AG10803 (cell line): ENCODE measurements around the gene LRRN1.

Experiments
- DNase-seq: peaks from one replicate; pipeline ENCODE4 v3.0.0; 2010; ENCODE audit warnings: low read depth
- H3K4me3 ChIP-seq: 2 replicates; pipeline ENCODE4 v1.5.1; 2011; ENCODE audit warnings: mild to moderate bottlenecking, low read length, control low read depth
- TF ChIP-seq, protein P1 (sequence below): conservative IDR thresholded peaks from 2 replicates; pipeline ENCODE4 v1.5.1; 2011; ENCODE audit warnings: mild to moderate bottlenecking, low read length, control low read depth, inconsistent platforms

The LRRN1 gene

GRCh38 chr3:3806092-3806491 is 6.9 kb downstream of the LRRN1 start:
- DNase-seq = no peak
- TF ChIP-seq, protein P1, sequence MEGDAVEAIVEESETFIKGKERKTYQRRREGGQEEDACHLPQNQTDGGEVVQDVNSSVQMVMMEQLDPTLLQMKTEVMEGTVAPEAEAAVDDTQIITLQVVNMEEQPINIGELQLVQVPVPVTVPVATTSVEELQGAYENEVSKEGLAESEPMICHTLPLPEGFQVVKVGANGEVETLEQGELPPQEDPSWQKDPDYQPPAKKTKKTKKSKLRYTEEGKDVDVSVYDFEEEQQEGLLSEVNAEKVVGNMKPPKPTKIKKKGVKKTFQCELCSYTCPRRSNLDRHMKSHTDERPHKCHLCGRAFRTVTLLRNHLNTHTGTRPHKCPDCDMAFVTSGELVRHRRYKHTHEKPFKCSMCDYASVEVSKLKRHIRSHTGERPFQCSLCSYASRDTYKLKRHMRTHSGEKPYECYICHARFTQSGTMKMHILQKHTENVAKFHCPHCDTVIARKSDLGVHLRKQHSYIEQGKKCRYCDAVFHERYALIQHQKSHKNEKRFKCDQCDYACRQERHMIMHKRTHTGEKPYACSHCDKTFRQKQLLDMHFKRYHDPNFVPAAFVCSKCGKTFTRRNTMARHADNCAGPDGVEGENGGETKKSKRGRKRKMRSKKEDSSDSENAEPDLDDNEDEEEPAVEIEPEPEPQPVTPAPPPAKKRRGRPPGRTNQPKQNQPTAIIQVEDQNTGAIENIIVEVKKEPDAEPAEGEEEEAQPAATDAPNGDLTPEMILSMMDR = no peak
- no peak overlapping the region for H3K4me3 ChIP-seq

- no peak overlapping the region for H3K4me3 ChIP-seq
- TF ChIP-seq, protein P1 = no peak
- DNase-seq = no peak
Measured at GRCh38 chr3:3806856-3807255, 7.6 kb downstream of the LRRN1 start.

GRCh38 chr3:3813013-3813412 is 13.8 kb downstream of the LRRN1 start:
- TF ChIP-seq, protein P1 = no peak

DNA sequence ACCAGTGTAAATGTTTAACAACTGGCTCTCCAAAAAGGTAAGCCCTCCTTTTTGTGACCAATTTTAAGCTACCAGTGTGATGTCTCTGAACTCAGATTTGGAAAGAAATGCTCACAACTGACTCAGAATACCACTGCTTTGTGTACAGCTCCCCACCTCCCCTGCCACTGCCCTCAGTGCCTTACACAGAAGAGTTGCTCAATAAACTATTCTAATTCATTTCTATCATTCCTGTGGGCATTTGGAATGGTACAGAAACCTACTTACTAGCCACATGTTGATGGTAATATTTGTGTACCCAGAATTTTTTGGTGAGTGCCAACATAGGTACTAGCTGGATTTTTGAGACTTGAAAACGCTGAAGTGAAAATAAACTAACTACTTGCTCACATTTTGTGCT is 16.0 kb downstream of the LRRN1 start:
- DNase-seq = no peak
- TF ChIP-seq, protein P1 = no peak
- no peak overlapping the region for H3K4me3 ChIP-seq

More at GRCh38 chr3:3813013-3813412, 13.8 kb downstream of the LRRN1 start:
- H3K4me3 ChIP-seq = no peak overlapping the region
- DNase-seq = no peak

GRCh38 chr3:3816034-3816433 is 16.8 kb downstream of the LRRN1 start:
- TF ChIP-seq, protein P1 = no peak
- no peak for DNase-seq
- no peak overlapping the region for H3K4me3 ChIP-seq

DNA sequence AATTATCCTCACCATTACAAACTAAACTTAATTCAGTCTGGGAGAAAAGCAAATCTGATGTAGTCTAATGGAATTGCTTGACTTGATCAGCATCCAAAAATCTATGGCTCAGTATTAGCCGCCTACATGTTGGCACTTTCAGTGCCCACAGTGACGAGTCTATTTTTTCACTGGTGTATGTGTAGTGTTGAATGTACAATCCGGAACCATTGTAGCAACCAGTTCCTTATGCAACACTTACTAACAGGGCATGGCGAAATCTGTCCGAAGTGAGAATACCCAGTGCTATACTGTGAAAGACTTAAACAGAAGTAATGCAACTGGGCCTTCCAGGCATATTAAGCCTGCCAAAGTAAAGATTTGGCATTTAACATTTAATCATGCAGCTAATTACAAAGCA is 18.6 kb downstream of the LRRN1 start:
- no peak overlapping the region for H3K4me3 ChIP-seq
- DNase-seq = no peak
- TF ChIP-seq, protein P1 = no peak

- DNase-seq = no peak
- H3K4me3 ChIP-seq = no peak overlapping the region
- TF ChIP-seq, protein P1 = no peak
Measured at GRCh38 chr3:3821777-3822176, 22.5 kb downstream of the LRRN1 start.
